ENCODE measurements around the gene ZIC1. TPM values are rescaled to one million over a fixed set of nuclear protein-coding genes. Genes with fewer than 3 reads are reported as not detected.

ZIC1 gene
- total RNA-seq, 2 donors from 2014 or later = not detected

- Mint-ChIP-seq H3K9me3 (peaks cover 0 to 4% of the 10 kb centered on the region in 2 donors), H3K4me3 (no peak overlapping the region), H3K27me3 (ENCODE audit: low read depth) (no peaks in the 10 kb centered on the region), H3K36me3 (ENCODE audit: insufficient read depth in 2 of 2) (peaks cover 0 to 2% of the 10 kb centered on the region in 2 donors), H3K4me1 (ENCODE audit: low read depth) (no peaks in the 10 kb centered on the region), H3K27ac (no peak overlapping the region)
- ATAC-seq (replicated peaks in 1 of 2) = no peak
- no peak for DNase-seq
Observed at GRCh38 chr3:147447224-147447623, 38.1 kb downstream of the ZIC1 start.

GRCh38 chr3:147449669-147450068 lies 40.5 kb downstream of the ZIC1 start:
- no peak for ATAC-seq (replicated peaks in 1 of 2)
- Mint-ChIP-seq H3K27ac (no peak overlapping the region), H3K4me1 (ENCODE audit: low read depth) (no peaks in the 10 kb centered on the region), H3K9me3 (peaks cover 3 to 7% of the 10 kb centered on the region in 2 donors), H3K27me3 (ENCODE audit: low read depth) (no peaks in the 10 kb centered on the region), H3K4me3 (no peak overlapping the region), H3K36me3 (ENCODE audit: insufficient read depth in 2 of 2) (peaks cover 0 to 2% of the 10 kb centered on the region in 2 donors)
- no peak for DNase-seq

- ATAC-seq (replicated peaks in 1 of 2) (no peak), DNase-seq (no peak)
- H3K4me1 Mint-ChIP-seq (ENCODE audit: low read depth) = no peaks in the 10 kb centered on the region
- H3K9me3 Mint-ChIP-seq = peaks cover 4 to 10% of the 10 kb centered on the region in 2 donors
- H3K27me3 Mint-ChIP-seq (ENCODE audit: low read depth) = no peaks in the 10 kb centered on the region
- H3K36me3 Mint-ChIP-seq (ENCODE audit: insufficient read depth in 2 of 2) = no peaks in the 10 kb centered on the region
- no peak overlapping the region for H3K4me3 Mint-ChIP-seq
- H3K27ac Mint-ChIP-seq = no peak overlapping the region
Observed at GRCh38 chr3:147458995-147459704, 50.0 kb downstream of the ZIC1 start.

DNA sequence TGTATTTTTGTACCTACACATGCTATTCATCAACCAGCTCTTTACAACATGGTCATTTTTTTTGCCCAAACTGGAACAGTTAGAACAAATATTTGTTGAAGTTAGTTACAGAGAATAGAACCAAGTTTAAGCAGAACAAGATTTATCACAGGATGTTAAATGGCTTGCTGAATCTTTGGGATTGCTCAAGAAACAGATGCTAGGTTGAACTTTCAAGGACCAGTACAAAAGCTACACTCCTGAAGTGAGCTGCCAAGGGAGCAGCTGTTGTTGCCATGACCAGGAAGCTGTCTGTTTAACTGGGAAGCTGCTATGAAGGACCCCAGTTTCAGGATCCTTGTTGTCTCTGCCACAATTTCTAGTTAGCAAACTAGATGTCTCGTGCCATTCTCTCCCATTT lies 53.7 kb downstream of the ZIC1 start:
- H3K9me3 Mint-ChIP-seq = peaks cover 3 to 5% of the 10 kb centered on the region in 2 donors
- no peaks in the 10 kb centered on the region for H3K27me3 Mint-ChIP-seq (ENCODE audit: low read depth)
- H3K4me3 Mint-ChIP-seq = no peak overlapping the region
- no peaks in the 10 kb centered on the region for H3K4me1 Mint-ChIP-seq (ENCODE audit: low read depth)
- DNase-seq (no peak), ATAC-seq (replicated peaks in 1 of 2) (no peak)
- H3K36me3 Mint-ChIP-seq (ENCODE audit: insufficient read depth in 2 of 2) = no peaks in the 10 kb centered on the region
- H3K27ac Mint-ChIP-seq = no peak overlapping the region

Other genes starting within 250 kb of the ZIC1 start
- not detected for gene ZIC4, start 2.8 kb upstream of the ZIC1 start, total RNA-seq